Aorta (tissue), 5 donors: ENCODE results near the gene CFAP46. TPM values are rescaled to one million over a fixed set of nuclear protein-coding genes. Genes with fewer than 3 reads are reported as not detected.
"Not testable (repeated sequence)": the region's sequence is repeated elsewhere in the genome, so short reads cannot be mapped to it uniquely, and the experiment has no call there.

Source experiments
- ATAC-seq: fragments of 200-7000 bp; cut with Tn5 transposase; one replicate; pipeline ENCODE4 v1.9.1; 2022; ENCODE audit warnings: moderate library complexity; ENCODE audit not compliant: low FRiP score
- DNase-seq, 2 donors: peaks; one replicate each; pipeline ENCODE4 v3.0.0-alpha.2; 2020
- H3K27ac ChIP-seq, 2 donors: one replicate each; pipeline ENCODE4 v1.5.1; 2013; ENCODE audit warnings: low read length in 2 of 2, mild to moderate bottlenecking in 2 of 2, moderate library complexity in 2 of 2, control low read depth in 1 of 2, inconsistent platforms in 1 of 2, low read depth in 1 of 2
- H3K27me3 ChIP-seq, 2 donors: one replicate each; pipeline ENCODE4 v1.6.1; 2013; ENCODE audit warnings: control low read depth in 1 of 2, low read length in 1 of 2, mild to moderate bottlenecking in 1 of 2, moderate library complexity in 1 of 2; ENCODE audit not compliant: insufficient read depth in 2 of 2, control insufficient read depth in 1 of 2
- H3K36me3 ChIP-seq, 2 donors: one replicate each; pipeline ENCODE4 v1.6.1; 2013; ENCODE audit warnings: control low read depth in 1 of 2, low read length in 1 of 2, mild to moderate bottlenecking in 1 of 2; ENCODE audit not compliant: insufficient read depth in 2 of 2, control insufficient read depth in 1 of 2
- H3K4me1 ChIP-seq, 2 donors: one replicate each; pipeline ENCODE4 v1.6.1; 2013; ENCODE audit warnings: low read length in 2 of 2, control low read depth in 1 of 2, mild to moderate bottlenecking in 1 of 2, moderate library complexity in 1 of 2; ENCODE audit not compliant: insufficient read depth in 2 of 2, control insufficient read depth in 1 of 2
- H3K4me3 ChIP-seq, 2 donors: one replicate each; pipeline ENCODE4 v1.5.1; 2013; ENCODE audit warnings: low read length in 2 of 2, control low read depth in 1 of 2, mild to moderate bottlenecking in 1 of 2
- H3K9me3 ChIP-seq: one replicate; pipeline ENCODE4 v1.6.1; 2013; ENCODE audit warnings: mild to moderate bottlenecking, low read length; ENCODE audit not compliant: control insufficient read depth
- WGBS, 2 donors: extraction: QIAGEN DNeasy Blood & Tissue Kit; methylation state at CpG; one replicate each; pipeline ENCODE4 v1.1.7; 2013; 5-methylcytosine and 5-hydroxymethylcytosine counted together
- intact Hi-C, 2 donors: fragments of 100-400 bp; cut with DNase I; formaldehyde crosslinking; loops; one replicate each; pipeline versions ENCODE4 v1.14.2 to v1.15.0; 2022
- polyA plus RNA-seq, 2 donors: library from polyadenylated mRNA; stranded (reverse); fragments of 200-250 nt; gene quantifications; one replicate each; pipeline ENCODE4 v1.2.3, GENCODE V29; 2013
- total RNA-seq, 2 donors: library from RNA; stranded (reverse); fragmentation: NEBNext Ultra II Directional; extraction: Animal tissue kit (Norgen Biotek cat#: 25700); gene quantifications; one replicate each; pipeline ENCODE4 v1.2.1, GENCODE V29; 2021
- donor health status: healthy with polysubstance abuse.
- donor health status: Bipolar disorder and iron deficiency.
- donor health status: DM: no; HTN: no; CAD: no.
- donor health status: DM: no; HTN: no; CAD: no.
- donor health status: DM: yes; HTN: yes; CAD: no.

Gene CFAP46
- total and polyA plus RNA-seq, 4 donors, result 0.42 TPM; not detected in 3

DNA sequence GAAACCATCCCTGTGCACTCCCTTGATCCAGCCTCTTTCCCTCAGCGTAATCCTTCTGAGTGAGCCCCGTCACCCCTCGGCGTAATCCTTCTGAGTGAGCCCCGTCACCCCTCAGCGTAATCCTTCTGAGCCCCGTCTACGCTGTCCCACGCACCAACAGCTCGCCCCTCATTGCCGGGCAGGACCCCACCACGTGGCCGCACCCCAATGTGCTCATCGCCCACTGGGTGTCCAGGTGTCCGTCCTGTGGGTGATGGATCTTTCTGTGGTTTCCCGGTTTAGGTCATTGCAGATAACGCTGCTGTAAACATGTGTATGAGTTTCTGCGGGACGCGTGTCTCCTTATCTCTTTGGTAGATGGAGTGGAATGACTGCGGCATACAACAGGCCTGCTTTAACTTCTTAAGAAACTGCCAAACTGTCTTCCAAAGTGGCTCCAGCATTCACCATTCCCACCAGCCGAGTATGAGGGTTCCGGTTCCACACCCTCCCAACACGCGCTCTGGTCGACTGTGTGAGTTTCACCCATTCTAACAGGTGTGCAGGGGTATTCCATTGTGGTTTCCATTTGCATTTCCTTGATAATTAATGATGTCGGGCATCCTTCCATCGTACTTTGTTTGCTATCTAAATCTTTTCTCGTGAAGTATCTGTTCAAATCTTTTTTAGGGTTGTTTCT is 114.4 kb downstream of the CFAP46 start:
- intact Hi-C loops, result no loop called here
- H3K4me1 ChIP-seq, result no peaks in the 10 kb centered on the region
- H3K36me3 ChIP-seq, result no peaks in the 10 kb centered on the region
- H3K27ac ChIP-seq, result no peak overlapping the region
- ATAC-seq (no peak), DNase-seq (peak; percentile 12 to 58)
- WGBS, 2 donors, result 85 to 86% methylated on average over 29 of the region's 29 CpGs
- no peaks in the 10 kb centered on the region for H3K9me3 ChIP-seq
- no peaks in the 10 kb centered on the region for H3K27me3 ChIP-seq
- H3K4me3 ChIP-seq, result no peak overlapping the region

DNA sequence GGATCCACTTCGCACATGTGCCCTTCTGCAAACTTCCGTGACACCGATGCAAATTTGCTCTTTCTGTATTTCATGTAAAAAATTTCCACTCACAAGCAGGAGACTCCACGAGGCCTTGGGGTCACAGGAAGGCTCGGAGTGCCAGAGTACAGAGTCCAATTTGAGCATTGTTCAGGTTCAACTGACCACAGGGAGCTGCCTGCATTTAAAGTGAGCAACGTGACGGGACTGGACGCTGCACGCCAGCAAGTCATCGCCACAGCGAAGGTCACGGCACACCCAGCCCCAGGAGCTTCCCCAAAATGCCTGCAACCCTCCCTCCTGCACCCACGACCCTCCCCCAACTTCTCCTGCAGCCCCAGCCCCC is 115.0 kb downstream of the CFAP46 start:
- DNase-seq (peak; percentile 12 to 50), ATAC-seq (no peak)
- no peak overlapping the region for H3K27ac ChIP-seq
- intact Hi-C loops, result no loop called here
- no peaks in the 10 kb centered on the region for H3K27me3 ChIP-seq
- H3K4me3 ChIP-seq, result no peak overlapping the region
- no peaks in the 10 kb centered on the region for H3K4me1 ChIP-seq
- H3K36me3 ChIP-seq, result no peaks in the 10 kb centered on the region
- H3K9me3 ChIP-seq, result no peaks in the 10 kb centered on the region
- 79 to 80% methylated on average over 13 of the region's 13 CpGs for WGBS, 2 donors

DNA sequence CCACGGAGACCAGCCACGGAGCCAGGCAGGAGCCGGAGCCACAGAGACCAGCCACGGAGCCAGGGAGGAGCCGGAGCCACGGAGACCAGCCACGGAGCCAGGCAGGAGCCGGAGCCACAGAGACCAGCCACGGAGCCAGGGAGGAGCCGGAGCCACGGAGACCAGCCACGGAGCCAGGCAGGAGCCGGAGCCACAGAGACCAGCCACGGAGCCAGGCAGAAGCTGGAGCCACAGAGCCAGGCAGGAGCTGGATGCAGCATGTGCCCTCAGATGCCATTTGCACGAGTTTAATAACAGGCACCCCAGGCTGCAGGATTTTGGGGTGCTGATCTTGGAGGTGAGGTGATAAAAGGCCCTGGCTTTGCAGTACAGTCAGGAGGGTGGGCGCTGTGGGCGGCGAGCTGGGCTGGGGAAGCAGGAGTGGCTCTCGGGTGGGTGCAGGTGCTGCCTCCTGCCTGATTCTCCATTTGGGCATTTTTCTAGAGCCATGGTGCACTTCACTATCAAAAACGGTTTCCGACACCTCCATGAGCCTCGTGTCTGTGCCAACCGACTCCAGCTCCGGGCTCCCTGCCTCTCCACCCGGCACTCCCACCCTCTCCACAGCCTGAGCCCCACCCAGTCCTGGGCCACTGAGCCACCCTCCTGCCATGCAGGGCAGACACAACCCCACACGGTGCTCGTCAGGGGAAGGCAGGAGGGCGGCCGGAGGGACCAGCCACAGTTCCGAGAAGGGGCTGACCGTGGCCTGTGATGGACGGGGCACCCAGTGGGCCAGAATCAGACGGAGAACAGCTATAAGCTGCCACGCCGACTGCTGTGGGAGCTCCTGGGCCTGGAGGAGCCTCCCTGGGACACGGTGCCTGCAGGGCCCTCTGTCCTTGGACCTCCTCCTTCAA is 115.6 kb downstream of the CFAP46 start:
- H3K4me1 ChIP-seq, result no peaks in the 10 kb centered on the region
- H3K36me3 ChIP-seq, result no peaks in the 10 kb centered on the region
- 91 to 93% methylated on average over 24 to 36 of the region's 36 CpGs for WGBS, 2 donors
- ATAC-seq (no peak), DNase-seq (peak; percentile 23 to 65)
- intact Hi-C loops, result no loop called here
- no peak overlapping the region for H3K27ac ChIP-seq
- no peaks in the 10 kb centered on the region for H3K9me3 ChIP-seq
- no peak overlapping the region for H3K4me3 ChIP-seq
- no peaks in the 10 kb centered on the region for H3K27me3 ChIP-seq

DNA sequence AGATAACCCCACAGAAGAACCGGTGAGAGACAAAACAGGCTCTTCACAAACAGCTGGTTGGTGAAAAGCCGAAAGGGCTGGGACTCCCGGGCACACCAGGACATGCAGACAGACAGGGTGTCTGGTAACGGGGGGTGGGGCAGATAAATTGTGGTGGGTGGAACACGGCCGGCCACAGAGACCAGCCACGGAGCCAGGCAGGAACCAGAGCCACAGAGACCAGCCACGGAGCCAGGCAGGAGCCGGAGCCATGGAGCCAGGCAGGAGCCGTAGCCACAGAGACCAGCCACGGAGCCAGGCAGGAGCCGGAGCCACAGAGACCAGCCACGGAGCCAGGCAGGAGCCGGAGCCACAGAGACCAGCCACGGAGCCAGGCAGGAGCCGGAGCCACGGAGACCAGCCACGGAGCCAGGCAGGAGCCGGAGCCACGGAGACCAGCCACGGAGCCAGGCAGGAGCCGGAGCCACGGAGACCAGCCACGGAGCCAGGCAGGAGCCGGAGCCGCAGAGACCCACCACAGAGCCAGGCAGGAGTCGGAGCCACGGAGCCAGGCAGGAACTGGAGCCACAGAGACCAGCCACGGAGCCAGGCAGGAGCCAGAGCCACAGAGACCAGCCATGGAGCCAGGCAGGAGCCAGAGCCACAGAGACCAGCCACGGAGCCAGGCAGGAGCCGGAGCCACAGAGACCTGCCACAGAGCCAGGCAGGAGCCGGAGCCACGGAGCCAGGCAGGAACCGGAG is 116.4 kb downstream of the CFAP46 start:
- H3K27ac ChIP-seq, H3K9me3 ChIP-seq, H3K4me3 ChIP-seq, H3K4me1 ChIP-seq, ATAC-seq, H3K36me3 ChIP-seq, intact Hi-C loops, H3K27me3 ChIP-seq: not testable (repeated sequence)
- 87 to 96% methylated on average over 34 of the region's 34 CpGs for WGBS, 2 donors
- peak; percentile 18 to 34 for DNase-seq

DNA sequence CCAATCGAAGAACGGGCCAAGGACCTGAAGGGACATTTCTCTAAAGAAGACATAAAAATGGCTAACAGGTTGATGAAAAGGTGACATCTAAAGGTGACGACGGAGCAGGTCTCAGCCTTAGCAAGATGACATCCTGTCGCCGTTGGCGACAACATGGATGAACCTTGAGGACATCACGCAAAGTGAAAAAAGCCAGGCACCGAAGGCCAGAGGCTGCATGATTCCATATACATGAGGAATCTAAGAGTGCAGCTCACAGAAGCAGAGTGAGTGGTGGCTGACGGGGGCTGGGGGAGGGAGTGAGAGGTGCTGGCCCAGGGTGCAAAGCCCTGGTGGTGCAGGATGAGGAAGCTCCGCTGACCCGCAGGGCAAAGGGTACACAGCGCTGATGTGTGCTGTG is 122.3 kb downstream of the CFAP46 start:
- Histone ChIP-seq H3K4me3 (no peak overlapping the region), H3K27ac (no peak overlapping the region), H3K9me3 (no peaks in the 10 kb centered on the region), H3K27me3 (no peaks in the 10 kb centered on the region), H3K4me1 (no peaks in the 10 kb centered on the region), H3K36me3 (no peaks in the 10 kb centered on the region)
- no peak for ATAC-seq
- intact Hi-C loops, result no loop called here
- 90 to 93% methylated on average over 13 of the region's 13 CpGs for WGBS, 2 donors
- peak; percentile 15 to 55 for DNase-seq

DNA sequence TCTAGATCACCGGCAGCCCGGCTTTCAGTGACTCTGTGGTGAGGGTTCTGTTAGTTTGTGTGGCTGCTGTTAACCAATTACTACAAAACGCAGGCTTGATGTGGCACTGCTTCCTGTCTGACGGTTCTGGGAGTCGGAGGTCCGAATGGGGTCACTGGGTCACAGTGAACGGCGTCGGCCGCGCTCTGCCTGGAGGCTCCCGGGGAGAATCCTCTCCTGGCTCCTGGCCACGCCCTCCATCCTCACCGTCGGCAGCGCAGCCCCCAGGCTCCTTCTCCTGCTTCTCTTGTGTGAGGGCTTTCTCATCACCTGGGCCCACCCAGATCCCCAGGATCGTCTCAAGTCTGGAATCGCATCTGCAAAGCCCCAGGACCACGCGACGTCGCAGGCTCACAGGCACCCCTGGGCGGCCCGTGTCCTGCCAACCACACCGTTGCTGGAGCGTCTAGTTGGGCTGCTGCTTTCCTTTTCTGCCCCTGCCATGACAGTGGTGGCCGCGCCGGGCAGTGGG is 124.6 kb downstream of the CFAP46 start:
- intact Hi-C loops, result no loop called here
- DNase-seq (peak; percentile 23 to 61), ATAC-seq (no peak)
- Histone ChIP-seq H3K9me3 (no peaks in the 10 kb centered on the region), H3K27ac (no peak overlapping the region), H3K36me3 (no peaks in the 10 kb centered on the region), H3K27me3 (no peaks in the 10 kb centered on the region), H3K4me3 (no peak overlapping the region), H3K4me1 (no peaks in the 10 kb centered on the region)
- 79 to 88% methylated on average over 29 of the region's 29 CpGs for WGBS, 2 donors

DNA sequence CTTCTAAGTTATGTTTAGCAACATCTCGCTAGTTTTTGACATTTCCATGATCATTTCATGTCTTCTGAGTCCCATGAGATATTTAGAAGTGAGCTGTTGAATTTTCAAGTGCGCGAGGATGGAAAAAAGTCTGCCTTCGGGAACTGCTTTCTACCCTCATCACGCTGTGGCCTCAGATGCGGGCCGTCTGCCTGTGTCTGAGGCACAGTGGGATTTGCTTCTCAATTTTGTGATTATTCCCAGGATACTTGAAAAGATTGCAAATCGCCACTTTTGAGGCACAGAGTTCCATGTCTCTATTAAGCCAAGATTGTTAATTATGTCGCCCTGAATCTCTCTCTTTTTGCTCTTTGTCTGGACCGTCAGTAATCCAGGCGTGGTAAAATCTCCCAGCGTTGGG is 125.7 kb downstream of the CFAP46 start:
- no peak for ATAC-seq
- WGBS, 2 donors, result 74 to 75% methylated on average over 12 of the region's 12 CpGs
- no peaks in the 10 kb centered on the region for H3K27me3 ChIP-seq

DNA sequence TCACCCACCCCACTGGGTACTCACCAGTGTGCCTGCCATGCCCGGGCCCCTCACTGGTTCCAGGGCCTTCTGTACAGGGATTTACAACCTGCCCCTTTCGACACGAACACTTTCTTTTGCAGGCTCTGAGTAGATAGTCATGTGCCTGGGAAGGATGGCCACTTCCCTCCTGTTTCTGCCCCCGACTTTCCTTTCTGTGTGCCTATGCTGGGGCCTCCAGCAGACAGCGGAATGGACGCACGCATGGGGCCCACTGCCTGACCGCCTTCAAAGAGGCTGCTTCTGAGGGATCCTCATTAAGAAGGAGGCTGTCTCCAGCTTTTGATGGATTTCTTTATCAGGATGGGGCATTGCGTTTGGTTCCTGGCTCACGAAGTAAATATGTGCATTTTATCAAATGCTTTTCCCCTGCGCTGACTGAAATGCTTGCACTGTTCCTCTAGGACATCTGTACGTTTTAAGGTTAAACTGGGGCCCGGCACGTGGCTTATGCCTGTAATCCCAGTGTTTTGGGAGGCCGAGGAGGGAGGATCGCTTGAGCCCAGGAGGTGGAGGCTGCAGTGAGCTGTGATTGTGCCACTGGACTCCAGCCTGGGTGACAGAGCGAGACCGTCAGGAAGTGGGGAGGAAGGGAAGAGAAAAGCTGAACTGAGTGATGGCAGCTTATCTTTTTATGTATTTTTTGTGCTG is 127.1 kb downstream of the CFAP46 start:
- no peak overlapping the region for H3K4me3 ChIP-seq
- no peaks in the 10 kb centered on the region for H3K27me3 ChIP-seq
- no peaks in the 10 kb centered on the region for H3K9me3 ChIP-seq
- no peaks in the 10 kb centered on the region for H3K36me3 ChIP-seq
- no peak overlapping the region for H3K27ac ChIP-seq
- H3K4me1 ChIP-seq, result no peaks in the 10 kb centered on the region
- ATAC-seq (no peak), DNase-seq (peak; percentile 18 to 34)
- WGBS, 2 donors, result 72% methylated on average over 18 of the region's 18 CpGs
- intact Hi-C loops, result no loop called here

More for the DNA sequence above, 125.7 kb downstream of the CFAP46 start:
- intact Hi-C loops, result no loop called here
- Histone ChIP-seq H3K27ac (no peak overlapping the region), H3K36me3 (no peaks in the 10 kb centered on the region), H3K4me1 (no peaks in the 10 kb centered on the region), H3K4me3 (no peak overlapping the region), H3K9me3 (no peaks in the 10 kb centered on the region)
- peak; percentile 12 to 22 for DNase-seq
